Skeletal muscle cell (primary cell): ENCODE results near the gene SVIL.
"Not testable (repeated sequence)": the region's sequence is repeated elsewhere in the genome, so short reads cannot be mapped to it uniquely, and the experiment has no call there.

ENCODE experiments used
- DNase-seq: peaks from one replicate; pipeline ENCODE4 v3.0.0-alpha.2; 2010; ENCODE audit warnings: low read depth
- H3K4me3 ChIP-seq: 2 replicates; pipeline ENCODE4 v1.5.1; 2011; ENCODE audit warnings: low read depth, mild to moderate bottlenecking, control low read depth, low read length, moderate library complexity

SVIL gene

DNA sequence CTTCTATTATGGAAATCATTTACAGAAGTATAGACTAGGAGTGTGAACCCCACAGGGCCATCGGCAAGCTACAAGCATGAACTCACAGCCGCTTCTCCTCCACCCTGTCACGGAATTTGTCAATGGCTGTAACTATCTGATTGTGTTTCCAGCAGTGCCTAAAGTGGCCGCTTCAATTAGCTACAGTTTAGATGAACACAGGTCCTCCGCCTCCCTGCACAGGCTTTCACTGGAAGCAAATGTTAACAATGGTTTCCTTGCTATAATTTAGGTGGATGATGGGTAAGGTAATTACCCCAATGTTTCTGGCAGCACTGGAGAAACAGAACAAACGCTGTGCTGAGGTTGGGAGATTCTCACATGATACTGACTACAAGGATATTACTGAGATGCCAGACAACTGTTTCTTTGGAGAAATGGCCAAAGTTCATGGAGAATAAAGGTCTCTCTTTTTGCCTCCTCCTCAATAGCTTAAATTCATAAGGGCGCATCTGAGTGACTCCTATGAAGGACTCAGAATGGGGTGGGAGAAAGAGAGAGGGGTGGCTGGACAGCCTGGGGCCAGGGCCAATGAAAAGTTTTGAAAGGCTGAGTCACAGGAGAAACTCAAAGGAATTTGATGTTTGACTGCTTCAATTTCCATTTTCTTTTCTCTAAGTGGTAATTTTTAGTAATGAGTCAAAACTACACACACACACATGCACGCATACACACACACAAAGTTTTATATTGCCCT lies 78.9 kb downstream of the SVIL start:
- DNase-seq, result peak; percentile 25

GRCh38 chr10:29555091-29555745 lies 79.6 kb downstream of the SVIL start:
- no peak overlapping the region for H3K4me3 ChIP-seq
- no peak for DNase-seq

More for the DNA sequence above, 78.9 kb downstream of the SVIL start:
- no peak overlapping the region for H3K4me3 ChIP-seq

- H3K4me3 ChIP-seq, result no peak overlapping the region
- DNase-seq, result no peak
Measured at GRCh38 chr10:29554660-29555059, 80.1 kb downstream of the SVIL start.

- no peak for DNase-seq
- no peak overlapping the region for H3K4me3 ChIP-seq
Measured at GRCh38 chr10:29553544-29554250, 81.1 kb downstream of the SVIL start.

- H3K4me3 ChIP-seq, result not testable (repeated sequence)
Measured at GRCh38 chr10:29553116-29553515, 81.7 kb downstream of the SVIL start.

DNA sequence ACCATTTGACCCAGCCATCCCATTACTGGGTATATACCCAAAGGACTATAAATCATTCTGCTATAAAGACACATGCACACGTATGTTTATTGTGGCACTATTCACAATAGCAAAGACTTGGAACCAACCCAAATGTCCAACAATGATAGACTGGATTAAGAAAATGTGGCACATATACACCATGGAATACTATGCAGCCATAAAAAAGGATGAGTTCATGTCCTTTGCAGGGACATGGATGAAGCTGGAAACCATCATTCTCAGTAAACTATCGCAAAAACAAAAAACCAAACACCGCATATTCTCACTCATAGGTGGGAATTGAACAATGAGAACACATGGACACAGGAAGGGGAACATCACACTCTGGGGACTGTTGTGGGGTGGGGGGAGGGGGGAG lies 85.3 kb downstream of the SVIL start:
- not testable (repeated sequence) for H3K4me3 ChIP-seq, DNase-seq

More at GRCh38 chr10:29553116-29553515, 81.7 kb downstream of the SVIL start:
- DNase-seq, result not testable (repeated sequence)

GRCh38 chr10:29546773-29547313 lies 87.9 kb downstream of the SVIL start:
- no peak overlapping the region for H3K4me3 ChIP-seq
- no peak for DNase-seq

GRCh38 chr10:29545122-29545521 lies 89.6 kb downstream of the SVIL start:
- no peak overlapping the region for H3K4me3 ChIP-seq
- no peak for DNase-seq

GRCh38 chr10:29543715-29544114 lies 91.1 kb downstream of the SVIL start:
- DNase-seq, result no peak
- no peak overlapping the region for H3K4me3 ChIP-seq

GRCh38 chr10:29542723-29543122 lies 92.0 kb downstream of the SVIL start:
- DNase-seq, result no peak
- no peak overlapping the region for H3K4me3 ChIP-seq

DNA sequence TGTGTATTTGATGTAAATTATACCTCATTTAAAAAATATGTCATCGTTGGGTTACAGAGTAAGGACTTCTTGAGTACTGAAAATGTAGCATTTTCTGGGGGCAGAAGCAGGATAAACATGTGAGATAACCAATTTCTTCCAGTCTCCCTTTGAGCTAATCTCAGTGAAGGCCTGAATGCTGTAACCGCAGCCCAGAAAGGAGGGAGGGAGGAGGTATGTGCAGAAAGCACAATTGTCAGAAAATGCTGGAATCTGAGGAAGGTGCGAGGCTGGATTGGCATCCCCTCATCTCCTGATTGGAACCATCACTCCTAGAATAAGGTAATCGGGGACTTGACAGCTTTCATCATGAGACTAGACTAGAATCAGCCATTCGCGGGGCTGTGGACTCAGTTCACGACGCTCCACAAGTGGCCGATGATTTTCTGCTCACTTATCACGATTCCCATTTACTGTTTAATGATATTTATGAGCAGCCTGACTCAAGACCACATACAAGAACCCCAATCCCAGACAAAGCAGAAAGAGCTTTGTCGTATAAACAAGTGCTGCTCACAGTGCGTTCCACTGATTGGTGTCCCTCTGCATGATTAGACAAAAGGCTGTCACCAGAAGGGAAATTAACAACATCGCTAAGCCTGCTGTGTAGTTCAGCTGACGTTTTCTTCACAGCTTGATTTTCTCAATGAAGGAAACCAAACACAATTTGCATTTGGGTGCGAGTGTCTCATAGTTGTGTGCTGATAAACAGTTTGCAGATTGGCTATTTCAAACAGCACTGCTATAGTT lies 93.2 kb downstream of the SVIL start:
- DNase-seq, result no peak
- H3K4me3 ChIP-seq, result no peak overlapping the region

DNA sequence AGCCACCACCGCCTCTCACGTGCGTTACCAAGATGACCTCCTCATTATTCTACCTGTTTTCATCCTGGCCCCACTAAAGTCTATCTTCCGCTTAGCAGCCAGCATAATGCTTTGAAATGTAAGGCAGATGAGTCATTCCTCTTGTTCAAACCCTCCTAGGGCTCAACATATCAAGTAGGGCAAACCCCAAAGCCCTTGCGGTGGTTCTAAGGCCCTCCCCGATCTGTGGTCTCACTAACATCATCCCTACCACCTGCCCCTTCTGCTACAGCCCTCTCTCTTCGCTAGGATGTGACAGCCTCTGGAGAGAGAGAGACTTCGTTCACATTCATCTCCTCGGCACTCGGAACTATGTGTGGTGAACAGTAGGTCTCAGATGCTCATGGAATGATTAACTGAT lies 94.8 kb downstream of the SVIL start:
- H3K4me3 ChIP-seq, result no peak overlapping the region
- DNase-seq, result no peak

DNA sequence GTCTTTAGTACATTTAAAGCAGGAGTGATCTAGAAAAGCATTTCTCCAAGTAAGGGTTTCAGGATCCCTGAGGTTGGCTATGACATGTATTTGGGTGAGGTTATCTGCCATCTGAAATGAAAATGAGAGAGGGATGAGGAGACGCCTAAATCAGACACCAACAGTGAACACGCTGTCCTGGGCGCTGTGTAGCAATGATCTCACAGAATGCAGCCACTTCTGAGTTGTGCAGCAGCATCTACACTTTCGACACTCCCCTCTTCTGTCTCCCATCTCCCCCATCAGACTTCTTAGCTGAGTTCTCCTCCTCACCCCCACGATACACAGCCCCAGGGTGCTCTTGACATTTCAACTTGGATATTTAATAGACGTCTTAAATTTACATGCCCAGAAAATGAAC lies 95.4 kb downstream of the SVIL start:
- no peak overlapping the region for H3K4me3 ChIP-seq
- no peak for DNase-seq

GRCh38 chr10:29537799-29538198 lies 97.0 kb downstream of the SVIL start:
- H3K4me3 ChIP-seq, result no peak overlapping the region
- no peak for DNase-seq

DNA sequence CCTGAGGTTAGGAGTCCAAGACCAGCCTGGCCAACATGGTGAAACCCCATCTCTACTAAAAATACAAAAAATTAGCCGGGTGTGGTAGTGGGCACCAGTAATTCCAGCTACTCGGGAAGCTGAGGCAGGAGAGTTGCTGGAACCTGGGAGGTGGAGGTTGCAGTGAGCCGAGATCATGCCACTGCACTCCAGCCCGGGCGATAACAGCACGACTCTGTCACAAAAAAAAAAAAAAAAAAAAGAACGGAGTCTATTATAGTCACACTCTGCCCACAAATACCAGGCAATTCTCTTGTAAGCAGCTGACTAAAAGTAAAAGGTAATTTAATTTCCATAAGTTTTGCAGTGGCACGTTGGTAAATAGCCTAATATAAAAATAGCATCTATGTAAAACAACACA lies 98.1 kb downstream of the SVIL start:
- H3K4me3 ChIP-seq, DNase-seq: not testable (repeated sequence)

GRCh38 chr10:29535778-29536453 lies 98.9 kb downstream of the SVIL start:
- peak overlapping the region; percentile 19 for H3K4me3 ChIP-seq
- DNase-seq, result no peak

GRCh38 chr10:29535012-29535777 lies 99.6 kb downstream of the SVIL start:
- peak overlapping the region; percentile 19 for H3K4me3 ChIP-seq
- DNase-seq, result peak; percentile 44

DNA sequence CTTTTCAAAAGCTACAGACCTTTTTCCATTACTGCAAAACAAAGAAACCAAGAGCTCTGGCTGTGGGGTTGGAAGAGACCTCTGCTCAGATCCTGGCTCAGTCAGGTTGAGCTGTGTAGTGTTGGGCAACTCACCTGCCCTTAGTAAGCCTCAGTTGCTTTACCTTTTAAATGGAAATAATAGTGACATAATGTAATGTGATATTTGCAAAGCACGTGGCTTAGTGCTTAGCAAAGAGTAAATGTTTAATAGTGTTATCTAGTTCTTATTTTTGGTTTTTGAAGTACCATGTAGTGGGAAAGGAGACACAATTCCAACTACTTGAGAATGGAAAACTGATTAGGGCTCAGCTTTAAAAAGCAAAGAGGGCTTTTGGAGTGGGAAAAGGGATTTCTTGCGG lies 100.2 kb downstream of the SVIL start:
- no peak for DNase-seq
- no peak overlapping the region for H3K4me3 ChIP-seq
